Activated CD4-positive, CD25-positive, alpha-beta regulatory T cell treated with anti-CD3 and anti-CD28 coated beads, Interleukin-2, amount 50 U/mL, for 16 hours (primary cell): Measurements from ENCODE around the gene HSPA9.

ENCODE experiments used
- DNase-seq: peaks from one replicate; pipeline ENCODE4 v3.0.0-alpha.2; 2020; ENCODE audit warnings: low read depth, low spot score

HSPA9 gene

GRCh38 chr5:138595180-138595795, 20.1 kb upstream of the HSPA9 start:
- no peak for DNase-seq

- DNase-seq, result no peak
These were observed 19.3 kb upstream of the HSPA9 start for GRCh38 chr5:138594305-138595058.

GRCh38 chr5:138588013-138588788, 13.0 kb upstream of the HSPA9 start:
- DNase-seq, result no peak

- no peak for DNase-seq
These were observed 10.0 kb upstream of the HSPA9 start for GRCh38 chr5:138585157-138585556.

- no peak for DNase-seq
These were observed 8.9 kb upstream of the HSPA9 start for GRCh38 chr5:138583984-138584637.

GRCh38 chr5:138582959-138583358, 7.8 kb upstream of the HSPA9 start:
- DNase-seq, result no peak

- DNase-seq, result no peak
These were observed 5.6 kb upstream of the HSPA9 start for GRCh38 chr5:138580777-138581176.

- no peak for DNase-seq
These were observed 4.8 kb upstream of the HSPA9 start for GRCh38 chr5:138580001-138580400.

GRCh38 chr5:138579517-138579863, 4.3 kb upstream of the HSPA9 start:
- no peak for DNase-seq

GRCh38 chr5:138577452-138577851, 2.3 kb upstream of the HSPA9 start:
- no peak for DNase-seq

- DNase-seq, result no peak
These were observed 432 bp downstream of the HSPA9 start for GRCh38 chr5:138574744-138575193.

- DNase-seq, result no peak
These were observed 1.1 kb downstream of the HSPA9 start for GRCh38 chr5:138573949-138574670.

- DNase-seq, result no peak
These were observed 2.0 kb downstream of the HSPA9 start for GRCh38 chr5:138573223-138573622.

GRCh38 chr5:138570871-138571270, 4.3 kb downstream of the HSPA9 start:
- DNase-seq, result no peak

GRCh38 chr5:138569782-138570181, 5.4 kb downstream of the HSPA9 start:
- no peak for DNase-seq

- no peak for DNase-seq
These were observed 7.0 kb downstream of the HSPA9 start for GRCh38 chr5:138568061-138568824.

GRCh38 chr5:138566792-138567191, 8.4 kb downstream of the HSPA9 start:
- DNase-seq, result no peak

GRCh38 chr5:138565100-138565821, 9.9 kb downstream of the HSPA9 start:
- no peak for DNase-seq

- DNase-seq, result no peak
These were observed 11.0 kb downstream of the HSPA9 start for GRCh38 chr5:138564242-138564641.
